Measurements from ENCODE around the gene MCRIP2.

Gene MCRIP2, protein sequence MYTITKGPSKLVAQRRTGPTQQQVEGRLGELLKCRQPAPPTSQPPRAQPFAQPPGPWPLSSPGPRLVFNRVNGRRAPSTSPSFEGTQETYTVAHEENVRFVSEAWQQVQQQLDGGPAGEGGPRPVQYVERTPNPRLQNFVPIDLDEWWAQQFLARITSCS

DNA sequence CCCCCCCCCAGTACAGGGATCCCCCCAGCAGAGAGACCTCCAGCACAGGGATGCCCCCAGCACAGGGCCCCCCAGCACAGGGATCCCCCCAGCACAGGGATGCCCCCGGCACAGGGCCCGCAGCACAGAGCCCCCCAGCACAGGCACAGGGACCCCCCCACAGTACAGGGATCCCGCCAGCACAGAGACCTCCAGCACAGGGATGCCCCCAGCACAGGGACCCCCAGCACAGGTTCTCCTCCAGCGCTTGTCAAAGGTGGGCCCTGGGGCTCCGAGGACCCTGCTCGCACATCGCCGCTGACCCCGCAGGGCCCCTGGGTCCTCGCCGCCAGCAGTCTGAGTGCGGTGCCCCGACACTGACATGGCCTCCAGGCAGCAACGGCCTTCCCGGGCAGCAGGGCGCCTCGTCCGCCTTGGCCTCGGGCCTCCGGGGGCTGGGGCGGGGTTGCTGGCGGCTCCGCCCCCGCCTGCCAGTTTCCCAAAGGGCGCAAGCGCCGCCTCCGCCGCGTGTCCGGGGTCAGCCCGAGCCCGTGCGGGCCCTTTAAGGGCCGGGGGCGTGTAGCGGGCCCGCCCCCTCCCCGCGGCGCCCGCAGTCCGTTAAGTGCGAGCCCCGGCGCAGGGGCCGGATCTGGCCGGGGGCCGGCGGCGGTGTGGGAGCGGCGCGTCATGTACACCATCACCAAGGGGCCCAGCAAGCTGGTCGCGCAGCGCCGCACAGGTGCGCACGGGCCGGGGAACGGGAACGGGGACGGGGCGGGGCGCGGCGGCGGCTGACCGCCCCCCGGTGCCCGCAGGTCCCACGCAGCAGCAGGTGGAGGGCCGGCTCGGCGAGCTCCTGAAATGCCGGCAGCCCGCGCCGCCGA lies at the start of gene MCRIP2:
TSS of gene MCRIP2 (plus strand) at position 503 of the 863 bp plus-strand sequence. CDS start at position 667, 164 bp downstream.
- no peak for TF ChIP-seq RAD21 (IDR thresholded peaks at IDR 0.05; ENCODE audit: low read depth)
- TF ChIP-seq REST (IDR thresholded peaks at IDR 0.05; ENCODE audit: low read depth): no peak
- TF ChIP-seq EP300 (IDR thresholded peaks at IDR 0.05; ENCODE audit: borderline replicate concordance): no peak
- 0 out of 2 replicates have a peak, but pooled peaks have one; percentile 52 for TF ChIP-seq ZBTB7A (IDR thresholded peaks at IDR 0.05; ENCODE audit: low read depth)
- TF ChIP-seq NFIC (IDR thresholded peaks at IDR 0.05): peak; percentile 25; the same call in 1 of the 2 replicates
- TF ChIP-seq TEAD4 (IDR thresholded peaks at IDR 0.05): no peak
- peak; percentile 34; the same call in 1 of the 2 replicates for TF ChIP-seq TCF12 (IDR thresholded peaks at IDR 0.05; ENCODE audit: low read depth)
- TF ChIP-seq MAX (IDR thresholded peaks at IDR 0.05): peak; percentile 79
- TF ChIP-seq TAF1 (IDR thresholded peaks at IDR 0.05; ENCODE audit: low read depth): peak; percentile 55; the same call in 1 of the 2 replicates
- TF ChIP-seq, protein P1, sequence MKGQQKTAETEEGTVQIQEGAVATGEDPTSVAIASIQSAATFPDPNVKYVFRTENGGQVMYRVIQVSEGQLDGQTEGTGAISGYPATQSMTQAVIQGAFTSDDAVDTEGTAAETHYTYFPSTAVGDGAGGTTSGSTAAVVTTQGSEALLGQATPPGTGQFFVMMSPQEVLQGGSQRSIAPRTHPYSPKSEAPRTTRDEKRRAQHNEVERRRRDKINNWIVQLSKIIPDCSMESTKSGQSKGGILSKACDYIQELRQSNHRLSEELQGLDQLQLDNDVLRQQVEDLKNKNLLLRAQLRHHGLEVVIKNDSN (IDR thresholded peaks at IDR 0.05): no peak
- TF ChIP-seq YY1 (IDR thresholded peaks at IDR 0.05; ENCODE audit: low read depth): peak; percentile 79
- no peak for TF ChIP-seq FOXM1 (IDR thresholded peaks at IDR 0.05; ENCODE audit: borderline replicate concordance, low read depth)
- TF ChIP-seq CEBPB (IDR thresholded peaks at IDR 0.05): no peak
- no peak for TF ChIP-seq CREB1 (IDR thresholded peaks at IDR 0.05; ENCODE audit: low read depth)
- peak; percentile 90 for TF ChIP-seq EGR1 (IDR thresholded peaks at IDR 0.05)

DNA sequence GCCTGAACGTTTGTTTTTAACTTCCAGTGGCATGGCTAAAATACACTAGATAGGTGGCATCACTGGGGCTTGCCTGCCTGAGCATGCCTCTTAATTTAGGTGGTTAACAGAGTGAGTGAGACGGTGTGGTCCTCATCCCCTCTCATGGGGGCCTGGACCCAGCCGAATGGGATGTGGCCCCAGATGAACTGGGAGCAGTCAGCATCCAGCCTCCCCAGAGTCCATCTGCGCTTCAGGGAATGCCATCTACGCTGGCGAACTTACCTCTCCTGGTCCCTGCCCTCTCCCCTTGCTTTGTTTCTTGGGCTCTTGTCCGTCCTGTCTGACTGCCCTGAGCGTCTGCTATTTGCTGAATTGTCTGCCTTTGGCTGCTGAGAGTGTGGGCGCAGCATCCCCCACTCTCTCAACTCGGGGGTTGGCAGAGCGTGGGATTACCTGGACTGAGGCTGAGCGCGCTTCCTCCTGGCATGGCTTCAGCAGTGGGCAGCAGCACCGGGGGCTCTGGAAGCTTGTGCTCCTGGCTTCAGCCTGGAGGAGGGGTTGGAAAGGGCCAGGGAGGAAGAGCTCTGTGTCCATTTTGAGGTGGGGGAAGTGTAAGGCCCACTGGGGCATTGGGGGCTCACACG lies 49.6 kb upstream of the MCRIP2 start:
- no peak for TF ChIP-seq RAD21 (IDR thresholded peaks at IDR 0.05; ENCODE audit: low read depth)
- no peak for TF ChIP-seq REST (IDR thresholded peaks at IDR 0.05; ENCODE audit: low read depth)
- no peak for TF ChIP-seq CREB1 (IDR thresholded peaks at IDR 0.05; ENCODE audit: low read depth)
- no peak for TF ChIP-seq CEBPB (IDR thresholded peaks at IDR 0.05)
- no peak for TF ChIP-seq TCF12 (IDR thresholded peaks at IDR 0.05; ENCODE audit: low read depth)
- TF ChIP-seq NFIC (IDR thresholded peaks at IDR 0.05): no peak
- no peak for TF ChIP-seq TEAD4 (IDR thresholded peaks at IDR 0.05)
- TF ChIP-seq ZBTB7A (IDR thresholded peaks at IDR 0.05; ENCODE audit: low read depth): no peak

GRCh38 chr16:592518-593306 lies 48.9 kb upstream of the MCRIP2 start:
- TF ChIP-seq RAD21 (IDR thresholded peaks at IDR 0.05; ENCODE audit: low read depth) (no peak), TEAD4 (IDR thresholded peaks at IDR 0.05) (no peak), FOXM1 (IDR thresholded peaks at IDR 0.05; ENCODE audit: borderline replicate concordance, low read depth) (no peak), NFIC (IDR thresholded peaks at IDR 0.05) (no peak; the same call in 1 of the 2 replicates), EGR1 (IDR thresholded peaks at IDR 0.05) (no peak), TAF1 (IDR thresholded peaks at IDR 0.05; ENCODE audit: low read depth) (no peak), CEBPB (IDR thresholded peaks at IDR 0.05) (peak; percentile 74), REST (IDR thresholded peaks at IDR 0.05; ENCODE audit: low read depth) (no peak), MAX (IDR thresholded peaks at IDR 0.05) (peak; percentile 93), TCF12 (IDR thresholded peaks at IDR 0.05; ENCODE audit: low read depth) (no peak)
- TF ChIP-seq, protein P1 (IDR thresholded peaks at IDR 0.05): peak; percentile 67

Measured in Ishikawa (cell line).